RPMI8226 (cell line): ENCODE data around the gene ODAD3.
"Not testable (repeated sequence)": the region's sequence is repeated elsewhere in the genome, so short reads cannot be mapped to it uniquely, and the experiment has no call there.

Source experiments
- DNase-seq: peaks from one replicate; pipeline ENCODE4 v3.0.0-alpha.2; 2015

Gene ODAD3

GRCh38 chr19:11434703-11435056 lies 241 bp downstream of the ODAD3 start:
- no peak for DNase-seq

- not testable (repeated sequence) for DNase-seq
Observed at GRCh38 chr19:11433526-11433925, 1.4 kb downstream of the ODAD3 start.

GRCh38 chr19:11426656-11427055 lies 8.3 kb downstream of the ODAD3 start:
- DNase-seq = no peak

GRCh38 chr19:11425719-11426457 lies 9.0 kb downstream of the ODAD3 start:
- DNase-seq = no peak

- peak; percentile 63 for DNase-seq
Observed at GRCh38 chr19:11423791-11424181, 11.1 kb downstream of the ODAD3 start.

GRCh38 chr19:11423164-11423790 lies 11.6 kb downstream of the ODAD3 start:
- no peak for DNase-seq

- DNase-seq = peak; percentile 87
Observed at GRCh38 chr19:11422163-11423065, 12.5 kb downstream of the ODAD3 start.

GRCh38 chr19:11421371-11422098 lies 13.4 kb downstream of the ODAD3 start:
- peak; percentile 65 for DNase-seq

GRCh38 chr19:11420429-11421370 lies 14.2 kb downstream of the ODAD3 start:
- no peak for DNase-seq

- DNase-seq = peak; percentile 67
Observed at GRCh38 chr19:11418549-11419506, 16.1 kb downstream of the ODAD3 start, which contains the start of gene RGL3. TSS of gene RGL3 (minus strand) at chr19:11419314. CDS start at chr19:11419278, 36 bp downstream.

GRCh38 chr19:11418094-11418548 lies 16.8 kb downstream of the ODAD3 start:
- DNase-seq = no peak

GRCh38 chr19:11416346-11417052 lies 18.4 kb downstream of the ODAD3 start:
- no peak for DNase-seq

- no peak for DNase-seq
Observed at GRCh38 chr19:11414544-11414943, 20.4 kb downstream of the ODAD3 start.

- DNase-seq = no peak
Observed at GRCh38 chr19:11410682-11411081, 24.2 kb downstream of the ODAD3 start.

GRCh38 chr19:11408591-11408990 lies 26.3 kb downstream of the ODAD3 start:
- no peak for DNase-seq

- DNase-seq = not testable (repeated sequence)
Observed at GRCh38 chr19:11406703-11407236, 28.2 kb downstream of the ODAD3 start.

GRCh38 chr19:11405846-11406643 lies 28.9 kb downstream of the ODAD3 start:
- DNase-seq = peak; percentile 39

- no peak for DNase-seq
Observed at GRCh38 chr19:11404588-11405222, 30.2 kb downstream of the ODAD3 start.
